Middle frontal gyrus (tissue), 1 donor: ENCODE results near the gene TAF10.

Experiments used
- DNase-seq: peaks from one replicate; pipeline ENCODE4 v3.0.0-alpha.2; 2015; ENCODE audit warnings: low spot score; ENCODE audit errors: extremely low spot score

The TAF10 gene

GRCh38 chr11:6640985-6641701 lies 29.1 kb upstream of the TAF10 start:
- DNase-seq, result peak; percentile 43

GRCh38 chr11:6640036-6640984 lies 28.3 kb upstream of the TAF10 start:
- no peak for DNase-seq

GRCh38 chr11:6638429-6638828 lies 26.4 kb upstream of the TAF10 start:
- no peak for DNase-seq

- no peak for DNase-seq
These were observed 25.9 kb upstream of the TAF10 start for GRCh38 chr11:6637871-6638270.

GRCh38 chr11:6636480-6636879 lies 24.5 kb upstream of the TAF10 start:
- no peak for DNase-seq

- peak; percentile 5 for DNase-seq
These were observed 23.3 kb upstream of the TAF10 start for GRCh38 chr11:6635082-6635932.

- DNase-seq, result no peak
These were observed 22.5 kb upstream of the TAF10 start for GRCh38 chr11:6634534-6634933.

GRCh38 chr11:6633422-6634408 lies 21.7 kb upstream of the TAF10 start:
- no peak for DNase-seq

- DNase-seq, result no peak
These were observed 20.4 kb upstream of the TAF10 start for GRCh38 chr11:6632116-6633073.

- no peak for DNase-seq
These were observed 19.4 kb upstream of the TAF10 start for GRCh38 chr11:6631361-6631890.

GRCh38 chr11:6630632-6631291 lies 18.7 kb upstream of the TAF10 start:
- no peak for DNase-seq

GRCh38 chr11:6629892-6630631 lies 18.0 kb upstream of the TAF10 start:
- DNase-seq, result no peak

- no peak for DNase-seq
These were observed 17.5 kb upstream of the TAF10 start for GRCh38 chr11:6629573-6629891.

GRCh38 chr11:6628526-6628925 lies 16.5 kb upstream of the TAF10 start:
- no peak for DNase-seq

GRCh38 chr11:6627762-6628241 lies 15.8 kb upstream of the TAF10 start:
- DNase-seq, result no peak

- no peak for DNase-seq
These were observed 15.2 kb upstream of the TAF10 start for GRCh38 chr11:6626971-6627761.
